HCT116 (cell line): ENCODE results near the gene CDH22. TPM values are rescaled to one million over a fixed set of nuclear protein-coding genes. Genes with fewer than 3 reads are reported as not detected.
A peak's percentile ranks its signal among the peaks of the same experiment; 100 is the strongest.

Experiments used
- ATAC-seq: fragments of 200-7000 bp; cut with Tn5 transposase; 2 replicates; pipeline ENCODE4 v1.9.1; 2020; ENCODE audit warnings: mild to moderate bottlenecking, moderate library complexity
- BruUV-seq: library from RNA; stranded (reverse); fragments of 400-500 nt; replicated peaks from 2 replicates; lab custom pipeline; 2021; lab: Mats Ljungman, UMichigan
- CTCF ChIA-PET: fragments of 300-600 bp; sonication (Branson Sonifier 250); formaldehyde crosslinking; loops from one replicate; lab custom pipeline; 2021; ENCODE audit warnings: antibody characterized with exemption; lab: Charles Lee
- POLR2A ChIA-PET: fragments of 300-600, 350-600 bp; sonication (Branson Sonifier 250); formaldehyde crosslinking; loops from one replicate; lab custom pipeline; 2021; ENCODE audit warnings: antibody characterized with exemption; lab: Charles Lee
- RAD21 ChIA-PET, 2 experiments: fragments of 300-600 bp; sonication (Branson Sonifier 250); formaldehyde crosslinking; loops; one replicate each; lab custom pipeline; 2023; ENCODE audit warnings: low total read pairs in 2 of 2; ENCODE audit not compliant: uncharacterized antibody in 2 of 2, unreplicated experiment in 2 of 2, low non-redundant PET in 1 of 2; lab: Charles Lee
- DNase-seq: peaks from one replicate; pipeline ENCODE4 v3.0.0-alpha.2; 2010; ENCODE audit warnings: low read depth, low spot score
- H2AFZ ChIP-seq: fragments of 200-600 bp; shearing (Covaris generic), sonication (generic); 2 replicates; pipeline ENCODE4 v1.6.1; 2017; ENCODE audit warnings: low read depth, mixed run types, mixed read lengths, antibody characterized with exemption, low read length; ENCODE audit not compliant: poor library complexity, severe bottlenecking
- H3K27ac ChIP-seq: 2 replicates; pipeline ENCODE4 v1.5.1; 2012; ENCODE audit warnings: low read depth, low read length
- H3K27me3 ChIP-seq: fragments of 200-600 bp; sonication (generic); 2 replicates; pipeline ENCODE4 v1.6.1; 2016; ENCODE audit warnings: mixed run types, low read length, mixed read lengths; ENCODE audit not compliant: insufficient read depth
- H3K36me3 ChIP-seq, 2 experiments: fragments of 200-500 bp in 1 of 2; fragments of 200-600 bp in 1 of 2; sonication (Bioruptor generic) in 1 of 2; sonication (generic) in 1 of 2; 2 replicates each; pipeline versions ENCODE4 v1.5.1 to v1.6.1; 2014 to 2016; ENCODE audit warnings: low read length in 2 of 2, inconsistent platforms in 1 of 2, mixed read lengths in 1 of 2, mixed run types in 1 of 2; ENCODE audit not compliant: insufficient read depth in 2 of 2, control insufficient read depth in 1 of 2
- H3K4me1 ChIP-seq, 2 experiments: fragments of 200-600 bp in 1 of 2; sonication (generic) in 1 of 2; 2 replicates each; pipeline versions ENCODE4 v1.5.1 to v1.6.1; 2012 to 2017; ENCODE audit warnings: low read length in 2 of 2, inconsistent platforms in 1 of 2, mild to moderate bottlenecking in 1 of 2, mixed read lengths in 1 of 2, mixed run types in 1 of 2, moderate library complexity in 1 of 2; ENCODE audit not compliant: insufficient read depth in 2 of 2, control insufficient read depth in 1 of 2
- H3K4me2 ChIP-seq: fragments of 200-600 bp; sonication (generic); 2 replicates; pipeline ENCODE4 v1.6.1; 2017; ENCODE audit warnings: mixed run types, low read length, mixed read lengths
- H3K4me3 ChIP-seq, 2 experiments: fragments of 200-600 bp in 1 of 2; sonication (generic) in 1 of 2; replicated peaks in 1 of 2; 2 replicates each; pipeline ENCODE4 v1.5.1; 2011 to 2016; ENCODE audit warnings: low read length in 2 of 2, control low read depth in 1 of 2, low read depth in 1 of 2, mild to moderate bottlenecking in 1 of 2, mixed read lengths in 1 of 2, mixed run types in 1 of 2
- H3K79me2 ChIP-seq: fragments of 200-600 bp; sonication (generic); 2 replicates; pipeline ENCODE4 v1.6.1; 2017; ENCODE audit warnings: mild to moderate bottlenecking, mixed run types, low read length, moderate library complexity, mixed read lengths; ENCODE audit not compliant: insufficient read depth
- H3K9ac ChIP-seq: fragments of 200-600 bp; sonication (generic); 2 replicates; pipeline ENCODE4 v1.6.1; 2016; ENCODE audit warnings: low read length, mixed read lengths
- H3K9me2 ChIP-seq: fragments of 200-600 bp; sonication (generic), shearing (Covaris generic); 2 replicates; pipeline ENCODE4 v1.6.1; 2017; ENCODE audit warnings: mixed run types, mild to moderate bottlenecking, moderate library complexity; ENCODE audit not compliant: insufficient read depth
- H3K9me3 ChIP-seq, 2 experiments: fragments of 200-500 bp in 1 of 2; fragments of 200-600 bp in 1 of 2; sonication (Bioruptor generic) in 1 of 2; sonication (generic) in 1 of 2; 2 replicates each; pipeline ENCODE4 v1.6.1; 2014 to 2017; ENCODE audit warnings: low read length in 2 of 2, mixed read lengths in 2 of 2, inconsistent platforms in 1 of 2, low read depth in 1 of 2, mild to moderate bottlenecking in 1 of 2, mixed run types in 1 of 2, moderate library complexity in 1 of 2; ENCODE audit not compliant: control insufficient read depth in 1 of 2, insufficient read depth in 1 of 2
- H4K20me1 ChIP-seq: fragments of 200-600 bp; sonication (generic), shearing (Covaris generic); 2 replicates; pipeline ENCODE4 v1.6.1; 2017; ENCODE audit warnings: mixed run types, mild to moderate bottlenecking, moderate library complexity; ENCODE audit not compliant: insufficient read depth
- CBX3 ChIP-seq: IDR thresholded peaks from 2 replicates; pipeline ENCODE4 v1.6.1; 2012; ENCODE audit warnings: low read depth
- CEBPB ChIP-seq: IDR thresholded peaks from 2 replicates; pipeline ENCODE4 v1.6.1; 2012; ENCODE audit warnings: low read depth
- FOSL1 ChIP-seq: IDR thresholded peaks from 2 replicates; pipeline ENCODE4 v1.6.1; 2012; ENCODE audit warnings: low read depth
- POLR2A ChIP-seq: IDR thresholded peaks from 2 replicates; pipeline ENCODE4 v1.7.0; 2011; ENCODE audit warnings: borderline replicate concordance; ENCODE audit not compliant: insufficient read depth, insufficient read length; ENCODE audit errors: extremely low read depth
- POLR2AphosphoS5 ChIP-seq: IDR thresholded peaks from 2 replicates; pipeline ENCODE4 v1.6.1; 2011; ENCODE audit warnings: mild to moderate bottlenecking, low read depth, low read length, moderate library complexity
- RAD21 ChIP-seq: IDR thresholded peaks from 2 replicates; pipeline ENCODE4 v1.6.1; 2012; ENCODE audit warnings: low read depth, mild to moderate bottlenecking
- YY1 ChIP-seq: IDR thresholded peaks from 2 replicates; pipeline ENCODE4 v1.6.1; 2011; ENCODE audit warnings: low read length, low read depth, moderate library complexity, mild to moderate bottlenecking; ENCODE audit not compliant: insufficient replicate concordance; ENCODE audit errors: extremely low read depth
- ZNF274 ChIP-seq: fragments of 200-500 bp; sonication (Bioruptor generic); IDR thresholded peaks from 2 replicates; pipeline ENCODE4 v1.6.1; 2014; ENCODE audit warnings: mild to moderate bottlenecking, low read depth, low read length, inconsistent platforms
- intact Hi-C: fragments of 100-400 bp; cut with micrococcal nuclease; formaldehyde crosslinking; loops from 2 replicates; pipeline ENCODE4 v1.10.0; 2022
- total RNA-seq: library from RNA; stranded (reverse); gene quantifications from one replicate; pipeline ENCODE4 v1.2.1, GENCODE V29; 2021; ENCODE audit not compliant: unreplicated experiment
- TF ChIP-seq, protein P1 (sequence below): IDR thresholded peaks from 2 replicates; pipeline ENCODE4 v1.6.1; 2012
- TF ChIP-seq, protein P2 (sequence below), 3 experiments: fragments of 200-600 bp in 1 of 3; sonication (generic) in 1 of 3; IDR thresholded peaks in 2 of 3; conservative IDR thresholded peaks in 1 of 3; 2 replicates each; pipeline ENCODE4 v1.5.1; 2012 to 2017; ENCODE audit warnings: low read depth in 2 of 3, low read length in 2 of 3, antibody characterized with exemption in 1 of 3, borderline replicate concordance in 1 of 3, control low read depth in 1 of 3, mild to moderate bottlenecking in 1 of 3, mixed read lengths in 1 of 3, mixed run types in 1 of 3, moderate library complexity in 1 of 3; ENCODE audit not compliant: insufficient read depth in 1 of 3

The CDH22 gene
- total RNA-seq, 1 experiment from 2014 or later = 1.8 TPM

DNA sequence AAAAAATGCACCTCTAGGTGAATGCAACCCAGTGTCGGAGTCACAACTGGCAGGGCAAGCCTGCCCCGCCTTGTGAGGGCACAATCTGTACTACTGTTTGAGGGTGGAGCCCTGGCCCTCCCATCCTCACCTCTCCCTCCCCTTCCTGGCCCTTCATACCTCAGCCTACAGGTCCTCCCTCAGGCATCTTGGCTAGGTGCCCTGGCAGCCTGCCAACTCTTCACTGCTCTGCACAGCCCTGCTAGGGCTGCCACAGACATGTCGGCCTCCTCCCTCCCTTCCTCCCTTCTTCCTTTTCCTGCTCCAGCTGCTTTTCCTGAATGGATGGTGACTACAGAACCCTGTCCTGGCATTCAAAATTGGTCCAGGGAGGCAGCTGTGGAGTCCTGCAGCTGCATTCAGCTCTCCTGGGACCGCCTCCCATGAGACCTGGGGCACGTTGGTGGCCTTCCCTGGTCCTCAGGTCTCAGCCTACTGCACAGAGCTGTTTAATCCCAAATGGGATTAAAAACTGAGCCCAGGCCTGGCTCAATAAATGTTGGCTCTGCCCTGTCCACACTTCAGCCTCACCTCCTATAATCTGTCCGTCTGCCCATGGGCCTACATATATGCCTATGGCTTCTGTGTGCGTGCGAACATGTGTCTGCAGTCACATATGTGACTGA, 52.7 kb downstream of the CDH22 start:
- TF ChIP-seq CBX3 (peak; percentile 44; the same call in 1 of the 2 replicates), POLR2AphosphoS5 (peak; percentile 61), CEBPB (no peak), POLR2A (no peak)
- peak; percentile 88 for ATAC-seq
- Histone ChIP-seq H3K4me1 (peaks cover 22 to 25% of the 10 kb centered on the region in 2 experiments), H3K4me3 (no peak overlapping the region; a peak in 1 of 4 replicates), H3K27me3 (no peaks in the 10 kb centered on the region), H3K9me3 (no peaks in the 10 kb centered on the region), H3K36me3 (no peaks in the 10 kb centered on the region), H3K79me2 (no peaks in the 10 kb centered on the region), H3K4me2 (peak overlapping the region; percentile 68), H2AFZ (no peak overlapping the region), H3K27ac (peak overlapping the region; percentile 44), H3K9me2 (no peaks in the 10 kb centered on the region), H4K20me1 (no peaks in the 10 kb centered on the region), H3K9ac (no peak overlapping the region)
- ChIA-PET POLR2A (no interaction called here), RAD21 (no interaction called here), CTCF (interaction anchor here (0.6 kb wide), 1 partner anchor 28 kb away, joined by 3 read pairs; no protein-coding TSS in a partner anchor)
- BruUV-seq = no TSS peak
- peak; percentile 69 for DNase-seq
- intact Hi-C loops = no loop called here

DNA sequence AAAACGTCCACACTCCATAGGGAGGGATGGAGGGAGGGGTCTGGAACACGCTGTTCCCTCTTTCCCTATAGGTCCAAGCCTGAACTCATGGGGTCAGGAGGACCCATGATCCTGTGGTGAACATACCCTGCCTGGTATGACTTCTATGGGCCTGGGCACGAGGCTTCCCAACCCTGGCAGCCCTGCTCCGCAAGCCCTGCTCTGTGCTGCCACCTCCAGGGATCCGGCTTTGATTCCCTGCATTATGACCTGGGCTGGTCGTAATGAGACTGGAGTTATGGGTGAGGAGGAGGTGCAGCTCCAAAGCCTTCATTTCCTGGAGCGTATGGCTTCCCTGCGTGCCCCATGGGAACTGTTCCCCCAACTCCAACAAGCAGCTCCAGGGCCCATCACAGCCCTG, 54.9 kb downstream of the CDH22 start:
- Histone ChIP-seq H3K27ac (no peak overlapping the region), H3K36me3 (no peaks in the 10 kb centered on the region), H3K79me2 (no peaks in the 10 kb centered on the region), H3K9me2 (no peaks in the 10 kb centered on the region), H2AFZ (no peak overlapping the region), H3K27me3 (no peaks in the 10 kb centered on the region), H3K9ac (no peak overlapping the region), H4K20me1 (no peaks in the 10 kb centered on the region), H3K4me2 (peak overlapping the region; percentile 38), H3K9me3 (no peaks in the 10 kb centered on the region), H3K4me3 (no peak overlapping the region), H3K4me1 (peaks cover 26 to 31% of the 10 kb centered on the region in 2 experiments)
- DNase-seq (peak; percentile 26), ATAC-seq (peak; percentile 81)
- ChIA-PET CTCF (interaction anchor here (0.6 kb wide), 1 partner anchor 23 kb away, joined by 3 read pairs; no protein-coding TSS in a partner anchor), POLR2A (no interaction called here), RAD21 (no interaction called here)
- no TSS peak for BruUV-seq
- intact Hi-C loops = loop anchor here (1.0 kb wide), 1 partner anchor 121 kb away; no protein-coding TSS in a partner anchor
- TF ChIP-seq, protein P1, sequence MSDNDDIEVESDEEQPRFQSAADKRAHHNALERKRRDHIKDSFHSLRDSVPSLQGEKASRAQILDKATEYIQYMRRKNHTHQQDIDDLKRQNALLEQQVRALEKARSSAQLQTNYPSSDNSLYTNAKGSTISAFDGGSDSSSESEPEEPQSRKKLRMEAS = peak; percentile 28; the same call in 1 of the 2 replicates
- TF ChIP-seq FOSL1 (no peak), ZNF274 (no peak), YY1 (no peak), RAD21 (peak; percentile 76)
- TF ChIP-seq, protein P2, sequence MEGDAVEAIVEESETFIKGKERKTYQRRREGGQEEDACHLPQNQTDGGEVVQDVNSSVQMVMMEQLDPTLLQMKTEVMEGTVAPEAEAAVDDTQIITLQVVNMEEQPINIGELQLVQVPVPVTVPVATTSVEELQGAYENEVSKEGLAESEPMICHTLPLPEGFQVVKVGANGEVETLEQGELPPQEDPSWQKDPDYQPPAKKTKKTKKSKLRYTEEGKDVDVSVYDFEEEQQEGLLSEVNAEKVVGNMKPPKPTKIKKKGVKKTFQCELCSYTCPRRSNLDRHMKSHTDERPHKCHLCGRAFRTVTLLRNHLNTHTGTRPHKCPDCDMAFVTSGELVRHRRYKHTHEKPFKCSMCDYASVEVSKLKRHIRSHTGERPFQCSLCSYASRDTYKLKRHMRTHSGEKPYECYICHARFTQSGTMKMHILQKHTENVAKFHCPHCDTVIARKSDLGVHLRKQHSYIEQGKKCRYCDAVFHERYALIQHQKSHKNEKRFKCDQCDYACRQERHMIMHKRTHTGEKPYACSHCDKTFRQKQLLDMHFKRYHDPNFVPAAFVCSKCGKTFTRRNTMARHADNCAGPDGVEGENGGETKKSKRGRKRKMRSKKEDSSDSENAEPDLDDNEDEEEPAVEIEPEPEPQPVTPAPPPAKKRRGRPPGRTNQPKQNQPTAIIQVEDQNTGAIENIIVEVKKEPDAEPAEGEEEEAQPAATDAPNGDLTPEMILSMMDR (IDR thresholded peaks at IDR 0.05 in 2 of 3, conservative IDR thresholded peaks at IDR 0.05 in 1 of 3; ENCODE audit: borderline replicate concordance in 1 of 3, insufficient read depth in 1 of 3, low read depth in 2 of 3, low read length in 2 of 3) = peak; percentile 45 to 71 (median 52); a peak in 5 of 6 replicates
- TF ChIP-seq, all 23 proteins: peak for 3
